Kidney (tissue), 14 donors: ENCODE measurements around the gene PMEPA1. TPM values are rescaled to one million over a fixed set of nuclear protein-coding genes. Genes with fewer than 3 reads are reported as not detected.

Experiments used
- DNase-seq, 5 donors: peaks; one replicate each; pipeline ENCODE4 v3.0.0-alpha.2; 2013 to 2020
- FAIRE-seq: peaks from 2 replicates; lab custom pipeline; 2012; peaks lifted over from hg19 to GRCh38; lab: Jason Lieb, UNC
- H3K27ac ChIP-seq, 2 donors: one replicate each; pipeline ENCODE4 v1.7.0; 2013; ENCODE audit warnings: low read depth in 2 of 2, low read length in 2 of 2, inconsistent platforms in 1 of 2
- H3K27me3 ChIP-seq: one replicate; pipeline ENCODE4 v1.7.1; 2013; ENCODE audit warnings: low read length, inconsistent platforms; ENCODE audit not compliant: control insufficient read depth, insufficient read depth
- H3K36me3 ChIP-seq, 3 donors: one replicate each; pipeline versions ENCODE4 v1.7.0 to v1.7.1; 2013; ENCODE audit warnings: low read length in 3 of 3, control low read depth in 1 of 3, inconsistent platforms in 1 of 3; ENCODE audit not compliant: insufficient read depth in 3 of 3, control insufficient read depth in 2 of 3
- H3K4me1 ChIP-seq, 3 donors: one replicate each; pipeline versions ENCODE4 v1.7.0 to v1.7.1; 2013; ENCODE audit warnings: low read length in 3 of 3, inconsistent platforms in 1 of 3, low read depth in 1 of 3; ENCODE audit not compliant: control insufficient read depth in 2 of 3, insufficient read depth in 2 of 3
- H3K4me3 ChIP-seq, 3 donors: one replicate each; pipeline versions ENCODE4 v1.7.0 to v1.8.1; 2013; ENCODE audit warnings: low read length in 3 of 3, control low read depth in 1 of 3, inconsistent platforms in 1 of 3
- H3K9ac ChIP-seq, 3 donors: one replicate each; pipeline versions ENCODE4 v1.7.0 to v1.7.1; 2013; ENCODE audit warnings: low read length in 3 of 3, control low read depth in 1 of 3, inconsistent platforms in 1 of 3
- H3K9me3 ChIP-seq, 3 donors: one replicate each; pipeline versions ENCODE4 v1.7.0 to v1.7.1; 2013; ENCODE audit warnings: low read length in 3 of 3, control low read depth in 1 of 3, inconsistent platforms in 1 of 3; ENCODE audit not compliant: control insufficient read depth in 2 of 3, insufficient read depth in 1 of 3
- intact Hi-C: fragments of 100-400 bp; cut with DNase I; formaldehyde crosslinking; loops from one replicate; pipeline ENCODE4 v1.11.1; 2022
- polyA plus RNA-seq: library from polyadenylated mRNA; stranded (reverse); fragments of 350-450 nt; fragmentation: Illumina TruSeq; extraction: RNeasy Lipid Tissue Mini Kit (QIAGEN cat#74804); gene quantifications from one replicate; pipeline ENCODE4 v1.2.3, GENCODE V29; 2014; ENCODE audit warnings: low read depth, low replicate concordance; ENCODE audit not compliant: insufficient read depth
- total RNA-seq: library from RNA; stranded (reverse); fragmentation: NEBNext Ultra II Directional; extraction: Animal tissue kit (Norgen Biotek cat#: 25700); gene quantifications from one replicate; pipeline ENCODE4 v1.2.1, GENCODE V29; 2021
- TF ChIP-seq, protein P1 (sequence below): IDR thresholded peaks from 3 replicates; pipeline ENCODE4 v1.5.1; 2012; ENCODE audit warnings: mild to moderate bottlenecking, moderate library complexity, borderline replicate concordance; ENCODE audit not compliant: insufficient read depth; ENCODE audit errors: extremely low read depth
- donor health status: control.
- donor health status: control.
- donor health status: control.
- donor health status: control.
- donor health status: control.
- donor health status: DM: yes; HTN: yes; CAD: no.
- donor health status: Normal renal cell carcinoma (clear cell type).

Gene PMEPA1
- total and polyA plus RNA-seq, 2 donors from 2014 or later, result 12.9 to 30.4 TPM

DNA sequence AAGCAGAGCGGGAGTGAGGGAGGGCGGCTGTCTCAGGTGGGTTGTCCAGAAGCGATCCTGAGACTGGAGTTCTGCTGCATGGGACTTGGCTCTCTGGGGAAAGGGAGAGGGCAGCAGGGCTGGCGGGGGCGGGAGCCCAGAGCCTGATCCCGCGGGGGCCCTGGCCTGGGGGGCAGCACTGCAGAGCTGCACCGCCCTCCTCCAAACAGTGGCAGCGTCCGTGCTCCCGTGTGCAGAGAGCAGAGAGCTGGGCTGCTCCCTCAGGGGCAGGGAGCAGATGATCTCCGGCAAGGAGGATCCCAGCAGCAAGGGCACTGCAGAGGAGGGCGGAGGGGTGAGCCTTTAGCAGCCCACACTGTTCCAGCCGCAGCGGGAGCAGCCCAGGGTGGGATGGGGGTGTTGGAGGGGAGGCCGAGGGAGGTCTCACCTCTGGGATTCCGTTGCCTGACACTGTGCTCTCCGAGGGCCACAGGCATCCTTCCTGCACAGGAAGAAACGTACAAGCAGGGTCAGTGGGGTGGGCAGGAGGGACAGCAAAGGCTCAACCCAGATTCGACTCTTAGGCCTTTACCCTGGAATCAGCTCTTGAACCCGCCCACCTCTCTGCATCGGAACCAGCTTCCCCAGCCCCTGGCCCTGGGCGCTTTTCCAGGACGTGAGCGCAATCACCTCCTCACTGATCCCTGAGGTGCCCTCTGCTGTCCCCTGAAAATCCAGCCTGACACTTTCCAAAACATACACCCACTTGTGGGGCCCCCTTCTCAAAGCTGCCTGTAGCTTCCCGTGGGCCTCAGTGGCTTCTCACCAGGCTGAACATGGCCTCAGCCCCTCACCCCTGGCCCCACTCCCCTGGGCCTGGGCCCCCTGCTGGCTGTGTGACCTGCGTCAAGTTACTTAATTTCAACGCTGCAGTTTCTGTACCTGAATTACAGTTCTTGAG, 56.9 kb downstream of the PMEPA1 start:
- Histone ChIP-seq H3K36me3 (peaks cover 0 to 2% (median 0%) of the 10 kb centered on the region in 3 donors), H3K27me3 (no peaks in the 10 kb centered on the region), H3K4me3 (no peak overlapping the region), H3K4me1 (no peaks in the 10 kb centered on the region), H3K27ac (no peak overlapping the region), H3K9ac (no peak overlapping the region), H3K9me3 (no peaks in the 10 kb centered on the region)
- DNase-seq, result peak in 3 of 5 donors; percentile 8 to 73 (median 36)
- TF ChIP-seq, protein P1, sequence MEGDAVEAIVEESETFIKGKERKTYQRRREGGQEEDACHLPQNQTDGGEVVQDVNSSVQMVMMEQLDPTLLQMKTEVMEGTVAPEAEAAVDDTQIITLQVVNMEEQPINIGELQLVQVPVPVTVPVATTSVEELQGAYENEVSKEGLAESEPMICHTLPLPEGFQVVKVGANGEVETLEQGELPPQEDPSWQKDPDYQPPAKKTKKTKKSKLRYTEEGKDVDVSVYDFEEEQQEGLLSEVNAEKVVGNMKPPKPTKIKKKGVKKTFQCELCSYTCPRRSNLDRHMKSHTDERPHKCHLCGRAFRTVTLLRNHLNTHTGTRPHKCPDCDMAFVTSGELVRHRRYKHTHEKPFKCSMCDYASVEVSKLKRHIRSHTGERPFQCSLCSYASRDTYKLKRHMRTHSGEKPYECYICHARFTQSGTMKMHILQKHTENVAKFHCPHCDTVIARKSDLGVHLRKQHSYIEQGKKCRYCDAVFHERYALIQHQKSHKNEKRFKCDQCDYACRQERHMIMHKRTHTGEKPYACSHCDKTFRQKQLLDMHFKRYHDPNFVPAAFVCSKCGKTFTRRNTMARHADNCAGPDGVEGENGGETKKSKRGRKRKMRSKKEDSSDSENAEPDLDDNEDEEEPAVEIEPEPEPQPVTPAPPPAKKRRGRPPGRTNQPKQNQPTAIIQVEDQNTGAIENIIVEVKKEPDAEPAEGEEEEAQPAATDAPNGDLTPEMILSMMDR, result no peak
- intact Hi-C loops, result loop anchor here (10.0 kb wide), 1 partner anchor 532 kb away; no protein-coding TSS in a partner anchor
- FAIRE-seq, result no peak

DNA sequence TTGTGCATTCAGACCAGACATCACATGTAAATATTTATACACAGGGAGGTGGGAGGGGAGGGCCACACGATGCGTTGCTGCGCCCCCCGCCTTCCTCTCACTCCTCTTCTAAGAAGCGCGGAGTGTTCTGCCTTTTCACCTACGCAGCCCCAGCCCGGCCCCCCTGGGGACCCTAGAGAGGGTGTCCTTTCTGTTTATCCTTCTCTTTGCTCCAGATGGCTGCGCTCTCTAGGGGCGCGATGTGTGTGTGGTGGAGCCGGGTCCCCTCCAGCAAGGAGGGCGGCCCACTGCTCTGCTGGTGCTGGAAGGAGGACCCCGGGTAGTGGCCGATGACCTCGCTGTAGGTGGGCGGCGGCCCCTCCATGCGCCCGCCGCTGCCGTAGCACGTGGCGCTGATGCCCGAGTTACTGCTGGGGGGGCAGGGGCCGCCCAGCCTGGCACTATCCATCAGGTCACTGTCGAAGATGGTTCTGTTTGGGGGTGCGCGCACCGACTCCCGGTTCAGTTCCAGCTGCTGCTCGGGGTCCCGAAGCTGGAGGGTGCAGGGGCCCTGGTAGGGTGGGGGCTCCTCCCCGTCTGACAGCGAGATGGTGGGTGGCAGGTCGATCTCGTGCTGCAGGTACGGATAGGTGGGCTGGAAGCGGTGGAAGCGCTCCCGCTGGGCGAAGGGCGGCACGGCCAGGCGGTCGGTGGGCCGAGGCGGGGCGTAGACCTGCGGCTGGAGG, 57.8 kb downstream of the PMEPA1 start:
- no peak for FAIRE-seq
- TF ChIP-seq, protein P1, result no peak

DNA sequence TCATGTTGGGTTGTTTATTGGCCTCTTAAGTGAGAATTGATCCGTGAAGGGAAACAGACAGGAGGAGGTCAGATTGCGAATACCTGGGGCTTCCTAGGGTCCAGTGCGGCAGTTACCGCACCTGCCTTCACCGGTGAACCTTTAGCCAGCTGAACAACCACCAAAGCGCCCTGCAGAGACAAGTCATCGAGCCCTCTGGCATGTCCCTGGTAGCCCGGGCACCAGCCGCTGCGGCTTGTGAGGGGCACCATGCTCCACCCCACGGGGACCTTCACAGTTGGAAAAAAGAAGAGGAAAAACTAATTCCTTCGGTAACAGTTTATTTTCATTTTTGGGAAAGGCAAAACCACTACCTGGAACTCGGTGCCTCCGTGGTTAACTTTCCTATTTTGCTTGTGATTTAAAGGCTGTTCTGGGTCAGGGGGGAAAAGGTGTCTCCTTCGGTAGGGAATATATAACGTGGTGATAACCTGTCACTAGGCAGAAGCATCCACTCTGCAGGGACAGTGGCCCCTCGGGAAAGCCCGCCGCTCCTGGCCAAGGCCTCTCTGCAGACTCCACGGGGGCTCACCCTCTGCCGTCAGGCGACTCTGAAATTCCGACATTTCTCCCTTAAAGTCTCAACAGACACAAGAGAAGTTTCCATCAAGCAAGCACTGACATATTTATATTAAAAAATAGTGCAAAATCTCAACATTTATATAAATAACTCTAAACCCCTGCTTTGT, 58.9 kb downstream of the PMEPA1 start:
- Histone ChIP-seq H3K4me3 (no peak overlapping the region), H3K27ac (no peak overlapping the region), H3K9me3 (no peaks in the 10 kb centered on the region), H3K27me3 (no peaks in the 10 kb centered on the region), H3K36me3 (peaks cover 0 to 2% (median 0%) of the 10 kb centered on the region in 3 donors), H3K9ac (no peak overlapping the region), H3K4me1 (no peaks in the 10 kb centered on the region)
- FAIRE-seq (no peak), DNase-seq (peak in 3 of 5 donors; percentile 7 to 39 (median 20))
- intact Hi-C loops, result loop anchor here (10.0 kb wide), 1 partner anchor 534 kb away; no protein-coding TSS in a partner anchor
- TF ChIP-seq, protein P1, result no peak

More for the DNA sequence above, 57.8 kb downstream of the PMEPA1 start:
- intact Hi-C loops, result loop anchor here (10.0 kb wide), 1 partner anchor 533 kb away; no protein-coding TSS in a partner anchor
- Histone ChIP-seq H3K27ac (no peak overlapping the region), H3K9me3 (no peaks in the 10 kb centered on the region), H3K36me3 (peaks cover 0 to 2% (median 0%) of the 10 kb centered on the region in 3 donors), H3K9ac (no peak overlapping the region), H3K27me3 (no peaks in the 10 kb centered on the region), H3K4me3 (no peak overlapping the region), H3K4me1 (no peaks in the 10 kb centered on the region)
- peak in 3 of 5 donors; percentile 8 to 71 (median 41) for DNase-seq
